Thyroid gland (tissue), 4 donors: ENCODE measurements around the gene ANK3. TPM values are rescaled to one million over a fixed set of nuclear protein-coding genes. Genes with fewer than 3 reads are reported as not detected.

ENCODE experiments used
- DNase-seq, 2 donors: peaks; one replicate each; pipeline ENCODE4 v3.0.0-alpha.2; 2019
- H3K27ac ChIP-seq, 3 donors: fragments of 200-600 bp; sonication (generic); 1 replicate in 2 of 3; 2 replicates in 1 of 3; pipeline ENCODE4 v1.5.1; 2016 to 2019; ENCODE audit warnings: mild to moderate bottlenecking in 1 of 3, moderate library complexity in 1 of 3
- H3K27me3 ChIP-seq: fragments of 200-600 bp; sonication (generic); one replicate; pipeline ENCODE4 v1.5.1; 2019
- H3K36me3 ChIP-seq, 2 donors: fragments of 200-600 bp; sonication (generic); one replicate each; pipeline ENCODE4 v1.5.1; 2016 to 2019
- H3K4me1 ChIP-seq, 2 donors: fragments of 200-600 bp; sonication (generic); one replicate each; pipeline ENCODE4 v1.5.1; 2017 to 2019
- H3K4me3 ChIP-seq, 3 donors: fragments of 200-600 bp; sonication (generic); replicated peaks in 1 of 3; 1 replicate in 2 of 3; 2 replicates in 1 of 3; pipeline ENCODE4 v1.5.1; 2016; ENCODE audit warnings: mild to moderate bottlenecking in 1 of 3
- H3K9me3 ChIP-seq: fragments of 200-600 bp; sonication (generic); one replicate; pipeline ENCODE4 v1.5.1; 2017
- POLR2A ChIP-seq, 2 donors: fragments of 450-650 bp; IDR thresholded peaks; one replicate each; pipeline ENCODE4 v1.6.1; 2017; ENCODE audit warnings: antibody characterized with exemption in 2 of 2, mild to moderate bottlenecking in 2 of 2, moderate library complexity in 1 of 2
- WGBS, 2 donors: methylation state at CpG; one replicate each; pipeline ENCODE4 v1.1.5; 2017; 5-methylcytosine and 5-hydroxymethylcytosine counted together
- intact Hi-C: fragments of 100-400 bp; cut with DNase I; formaldehyde crosslinking; loops from one replicate; pipeline ENCODE4 v1.15.1; 2023
- total RNA-seq, 4 donors: library from RNA; depleted of rRNA; stranded (reverse); fragments of >200 nt; gene quantifications; one replicate each; pipeline ENCODE4 v1.2.3, GENCODE V29; 2016
- TF ChIP-seq, protein P1 (sequence below), 6 experiments: fragments of 200-600 bp in 3 of 6; fragments of 450-650 bp in 3 of 6; sonication (generic) in 3 of 6; IDR thresholded peaks; one replicate each; pipeline ENCODE4 v1.5.1; 2016 to 2019; ENCODE audit warnings: antibody characterized with exemption in 6 of 6, mild to moderate bottlenecking in 2 of 6, inconsistent platforms in 1 of 6, moderate library complexity in 1 of 6

The ANK3 gene
- total RNA-seq, 4 donors from 2014 or later: 56.6 to 118 (median 115) TPM

DNA sequence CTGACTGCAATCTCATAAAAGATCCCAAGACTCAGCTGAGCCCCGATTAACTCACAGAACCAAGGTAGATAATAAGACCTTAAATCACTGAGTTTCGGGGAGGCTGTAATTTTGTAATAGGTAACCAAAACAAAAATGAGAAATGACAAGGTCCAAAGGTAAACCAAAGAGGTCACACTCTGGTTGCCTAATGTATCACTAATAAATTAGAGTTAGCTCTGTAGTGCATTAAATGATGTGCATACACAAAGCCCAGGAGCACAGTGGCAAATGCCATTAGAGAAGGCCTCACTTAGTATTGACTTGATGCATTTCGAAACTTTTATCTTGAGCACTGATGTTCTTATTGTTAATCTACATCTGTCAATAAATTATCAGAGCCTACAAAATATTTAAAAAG lies 245.6 kb downstream of the ANK3 start:
- Histone ChIP-seq H3K36me3 (no peaks in the 10 kb centered on the region), H3K4me3 (no peak overlapping the region), H3K27me3 (no peaks in the 10 kb centered on the region), H3K9me3 (no peaks in the 10 kb centered on the region), H3K27ac (no peak overlapping the region), H3K4me1 (peaks cover 20 to 24% of the 10 kb centered on the region in 2 donors)
- TF ChIP-seq, protein P1, sequence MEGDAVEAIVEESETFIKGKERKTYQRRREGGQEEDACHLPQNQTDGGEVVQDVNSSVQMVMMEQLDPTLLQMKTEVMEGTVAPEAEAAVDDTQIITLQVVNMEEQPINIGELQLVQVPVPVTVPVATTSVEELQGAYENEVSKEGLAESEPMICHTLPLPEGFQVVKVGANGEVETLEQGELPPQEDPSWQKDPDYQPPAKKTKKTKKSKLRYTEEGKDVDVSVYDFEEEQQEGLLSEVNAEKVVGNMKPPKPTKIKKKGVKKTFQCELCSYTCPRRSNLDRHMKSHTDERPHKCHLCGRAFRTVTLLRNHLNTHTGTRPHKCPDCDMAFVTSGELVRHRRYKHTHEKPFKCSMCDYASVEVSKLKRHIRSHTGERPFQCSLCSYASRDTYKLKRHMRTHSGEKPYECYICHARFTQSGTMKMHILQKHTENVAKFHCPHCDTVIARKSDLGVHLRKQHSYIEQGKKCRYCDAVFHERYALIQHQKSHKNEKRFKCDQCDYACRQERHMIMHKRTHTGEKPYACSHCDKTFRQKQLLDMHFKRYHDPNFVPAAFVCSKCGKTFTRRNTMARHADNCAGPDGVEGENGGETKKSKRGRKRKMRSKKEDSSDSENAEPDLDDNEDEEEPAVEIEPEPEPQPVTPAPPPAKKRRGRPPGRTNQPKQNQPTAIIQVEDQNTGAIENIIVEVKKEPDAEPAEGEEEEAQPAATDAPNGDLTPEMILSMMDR (IDR thresholded peaks at IDR 0.05): no peak
- no peak for TF ChIP-seq POLR2A (IDR thresholded peaks at IDR 0.05)
- intact Hi-C loops: no loop called here
- DNase-seq: no peak
- 93 to 98% methylated on average over 3 of the region's 3 CpGs for WGBS, 2 donors

DNA sequence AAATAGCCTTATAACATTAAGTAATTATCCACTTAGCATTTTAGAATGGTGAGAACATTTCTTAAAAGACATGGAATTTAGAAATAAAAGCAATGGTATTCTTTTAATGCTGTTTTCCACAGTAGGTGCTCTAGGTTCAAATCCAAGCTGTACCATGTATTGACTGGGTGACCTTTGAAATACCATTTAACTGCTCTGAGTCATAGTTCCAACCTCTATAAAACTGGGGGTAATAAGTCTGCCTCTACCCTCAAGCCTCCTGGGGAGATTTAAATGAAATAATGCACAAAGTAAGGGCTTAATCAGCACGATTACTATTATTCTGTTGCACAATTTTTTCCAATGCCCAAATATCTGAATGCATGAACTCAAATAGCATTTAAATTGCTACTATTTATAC lies 246.9 kb downstream of the ANK3 start:
- WGBS, 2 donors: 90 to 92% methylated on average over 1 of the region's 1 CpG
- no peaks in the 10 kb centered on the region for H3K36me3 ChIP-seq
- no peak for DNase-seq
- H3K9me3 ChIP-seq: no peaks in the 10 kb centered on the region
- TF ChIP-seq POLR2A (IDR thresholded peaks at IDR 0.05): no peak
- TF ChIP-seq, protein P1 (IDR thresholded peaks at IDR 0.05): no peak
- H3K27ac ChIP-seq: no peak overlapping the region
- peaks cover 10 to 11% of the 10 kb centered on the region in 2 donors for H3K4me1 ChIP-seq
- H3K27me3 ChIP-seq: no peaks in the 10 kb centered on the region
- H3K4me3 ChIP-seq: no peak overlapping the region
- intact Hi-C loops: no loop called here

DNA sequence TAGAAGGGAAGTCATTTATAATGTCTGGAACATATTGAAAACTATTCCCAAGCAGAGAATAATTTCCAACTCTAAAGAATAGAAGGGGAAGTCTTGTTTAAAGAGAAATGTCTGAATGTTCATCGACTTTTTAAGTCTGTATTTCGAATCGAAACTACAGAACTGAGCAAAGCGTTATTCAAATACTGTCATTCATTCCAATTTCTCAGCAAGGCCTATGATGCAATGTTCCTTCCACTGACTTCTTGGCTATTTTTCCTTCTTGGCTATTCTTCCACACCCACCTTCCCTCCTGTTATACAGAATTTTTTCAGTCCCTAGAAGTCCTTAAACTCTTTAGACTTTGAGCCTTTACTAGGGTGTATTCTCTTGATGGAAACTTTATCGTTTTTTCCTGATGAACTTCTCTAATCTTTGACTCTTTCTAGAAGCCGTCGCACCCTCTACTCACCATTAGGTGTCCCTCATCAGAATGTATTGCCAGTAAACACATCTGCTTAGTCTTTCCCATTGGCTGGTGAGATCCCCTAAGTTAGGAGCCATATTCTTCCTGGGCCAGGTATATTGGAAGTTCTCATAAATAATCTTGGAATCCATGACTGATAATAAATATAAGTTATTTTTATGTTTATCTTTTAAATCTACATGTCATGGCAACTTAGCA lies 247.6 kb downstream of the ANK3 start:
- H3K36me3 ChIP-seq: no peaks in the 10 kb centered on the region
- H3K27ac ChIP-seq: no peak overlapping the region
- WGBS, 2 donors: 89 to 91% methylated on average over 7 of the region's 7 CpGs
- H3K4me3 ChIP-seq: no peak overlapping the region
- TF ChIP-seq, protein P1 (IDR thresholded peaks at IDR 0.05): no peak
- TF ChIP-seq POLR2A (IDR thresholded peaks at IDR 0.05): no peak
- H3K4me1 ChIP-seq: peaks cover 6 to 8% of the 10 kb centered on the region in 2 donors
- H3K27me3 ChIP-seq: no peaks in the 10 kb centered on the region
- intact Hi-C loops: no loop called here
- no peak for DNase-seq
- H3K9me3 ChIP-seq: no peaks in the 10 kb centered on the region

DNA sequence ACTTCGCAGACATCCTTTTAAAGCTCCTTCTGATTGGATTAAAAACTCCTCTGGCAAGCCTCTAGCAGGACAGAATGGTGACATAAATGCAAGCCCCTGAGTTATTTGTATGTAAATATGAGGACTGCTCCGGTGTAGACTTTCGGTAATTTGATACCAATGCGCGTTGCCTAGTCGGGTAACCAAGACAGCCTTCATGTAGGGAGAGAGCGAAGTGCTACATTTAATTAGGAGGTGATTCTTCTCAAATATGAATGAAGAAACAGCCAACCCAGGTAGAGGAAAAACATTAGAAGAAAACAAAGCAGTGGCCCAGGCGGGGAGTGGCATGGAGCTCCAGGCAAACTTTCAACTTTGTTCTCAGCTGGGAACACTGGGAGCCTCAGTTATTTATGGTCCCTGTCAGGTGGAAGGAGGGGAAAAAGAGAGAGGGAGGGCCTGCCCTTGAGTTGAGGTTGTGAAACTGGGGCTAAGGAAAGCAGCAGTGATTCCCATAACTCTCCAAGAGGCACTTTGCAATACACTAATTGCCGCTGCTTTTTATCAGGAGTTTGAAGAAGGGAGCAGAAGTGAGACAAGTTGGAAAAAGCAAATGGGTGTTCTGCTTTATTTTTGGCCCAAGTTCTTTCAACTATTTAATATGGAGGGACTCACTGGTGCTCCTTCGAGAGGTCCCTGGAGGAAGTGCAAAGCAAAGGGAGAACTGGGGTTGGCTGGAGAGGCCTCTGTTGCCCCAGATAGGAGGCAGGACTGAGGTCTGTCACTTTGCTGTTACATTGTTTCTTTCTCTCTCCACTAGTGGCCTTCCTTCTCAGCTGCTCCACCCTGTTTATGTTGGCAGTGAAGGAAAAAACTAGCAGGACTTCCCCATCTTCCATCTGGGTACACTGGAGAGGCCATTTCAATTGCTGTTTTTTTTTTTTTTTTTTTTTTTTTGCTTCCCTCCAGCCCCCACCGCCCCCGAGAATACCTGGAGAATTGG lies 248.7 kb downstream of the ANK3 start:
- Histone ChIP-seq H3K4me3 (no peak overlapping the region), H3K4me1 (peaks cover 6 to 8% of the 10 kb centered on the region in 2 donors), H3K36me3 (no peaks in the 10 kb centered on the region), H3K27me3 (no peaks in the 10 kb centered on the region), H3K9me3 (no peaks in the 10 kb centered on the region), H3K27ac (no peak overlapping the region)
- WGBS, 2 donors: 61% methylated on average over 12 of the region's 12 CpGs
- no peak for DNase-seq
- no peak for TF ChIP-seq POLR2A (IDR thresholded peaks at IDR 0.05)
- TF ChIP-seq, protein P1 (IDR thresholded peaks at IDR 0.05): no peak
- intact Hi-C loops: no loop called here
